NB4 (cell line): ENCODE results near the gene UBE2V1.

Experiments
- DNase-seq: peaks from one replicate; pipeline ENCODE4 v3.0.0; 2010; ENCODE audit warnings: low read depth
- H3K4me3 ChIP-seq: one replicate; pipeline ENCODE4 v1.5.1; 2011; ENCODE audit warnings: mild to moderate bottlenecking, low read depth, low read length, moderate library complexity
- MYC ChIP-seq: IDR thresholded peaks from 2 replicates; pipeline ENCODE4 v1.6.1; 2011; ENCODE audit warnings: low read depth, low read length
- POLR2A ChIP-seq: IDR thresholded peaks from 2 replicates; pipeline ENCODE4 v1.6.1; 2011; ENCODE audit warnings: mild to moderate bottlenecking; ENCODE audit not compliant: insufficient read length; ENCODE audit errors: extremely low read depth
- TF ChIP-seq, protein P1 (sequence below): IDR thresholded peaks from 2 replicates; pipeline ENCODE4 v1.6.1; 2011; ENCODE audit warnings: low read depth, low read length
- TF ChIP-seq, protein P2 (sequence below): IDR thresholded peaks from one replicate; pipeline ENCODE4 v1.5.1; 2012; ENCODE audit warnings: low read depth, low read length

Gene UBE2V1

DNA sequence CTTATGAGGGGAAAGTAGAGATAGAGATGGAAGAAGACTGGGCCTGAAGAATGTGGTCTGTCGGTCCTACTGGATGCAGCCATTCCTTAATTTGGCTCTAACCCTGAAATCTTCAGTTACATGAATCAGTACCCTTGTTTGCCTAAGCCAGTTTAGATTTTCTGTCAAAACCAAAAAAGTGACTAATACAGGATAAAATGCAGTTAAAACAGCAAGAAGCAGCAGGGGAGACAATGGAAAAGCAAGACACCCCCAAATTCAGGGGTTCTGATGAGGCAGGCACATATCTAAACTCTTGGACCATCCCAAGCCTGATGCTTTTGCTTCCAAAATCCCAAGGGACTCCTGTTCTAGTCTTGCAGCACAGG lies 17.4 kb upstream of the UBE2V1 start:
- H3K4me3 ChIP-seq = no peak overlapping the region
- DNase-seq = no peak
- TF ChIP-seq, protein P1, sequence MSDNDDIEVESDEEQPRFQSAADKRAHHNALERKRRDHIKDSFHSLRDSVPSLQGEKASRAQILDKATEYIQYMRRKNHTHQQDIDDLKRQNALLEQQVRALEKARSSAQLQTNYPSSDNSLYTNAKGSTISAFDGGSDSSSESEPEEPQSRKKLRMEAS = no peak
- TF ChIP-seq MYC = no peak
- TF ChIP-seq POLR2A = no peak

DNA sequence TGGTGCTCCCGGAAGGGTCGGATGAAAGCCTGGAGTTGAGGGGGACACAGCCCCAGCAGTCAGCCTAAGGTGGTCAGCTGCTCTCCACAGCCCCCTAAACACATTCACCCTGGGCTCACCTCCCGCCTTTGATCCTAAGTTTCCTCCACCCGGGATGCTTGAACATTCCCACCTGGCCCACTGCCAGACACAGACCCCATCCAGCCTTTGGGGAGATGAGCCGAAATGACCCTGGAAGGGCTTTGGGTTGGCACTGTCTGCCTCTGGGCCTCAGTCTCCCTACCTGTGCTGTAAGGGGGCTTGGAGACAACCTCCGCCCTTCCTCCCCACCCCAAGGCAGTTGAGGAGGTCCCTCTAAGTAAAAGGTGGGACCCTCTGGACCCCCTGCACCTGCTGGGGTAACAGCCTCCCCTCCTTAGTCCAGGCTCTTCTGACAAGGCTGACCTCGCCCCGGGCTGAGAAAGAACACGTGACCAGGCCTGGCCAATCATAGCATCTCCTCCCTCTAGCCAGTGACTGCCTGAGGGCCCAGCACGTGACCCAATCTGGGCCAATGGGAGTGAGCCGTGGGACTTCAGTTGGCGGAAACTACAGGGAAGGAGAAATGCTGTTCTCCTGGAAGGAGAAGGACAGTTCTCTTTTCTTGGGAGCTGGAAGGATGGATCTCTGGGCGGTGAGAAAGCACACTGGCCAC lies 16.9 kb upstream of the UBE2V1 start:
- DNase-seq = no peak
- no peak overlapping the region for H3K4me3 ChIP-seq
- TF ChIP-seq, protein P2, sequence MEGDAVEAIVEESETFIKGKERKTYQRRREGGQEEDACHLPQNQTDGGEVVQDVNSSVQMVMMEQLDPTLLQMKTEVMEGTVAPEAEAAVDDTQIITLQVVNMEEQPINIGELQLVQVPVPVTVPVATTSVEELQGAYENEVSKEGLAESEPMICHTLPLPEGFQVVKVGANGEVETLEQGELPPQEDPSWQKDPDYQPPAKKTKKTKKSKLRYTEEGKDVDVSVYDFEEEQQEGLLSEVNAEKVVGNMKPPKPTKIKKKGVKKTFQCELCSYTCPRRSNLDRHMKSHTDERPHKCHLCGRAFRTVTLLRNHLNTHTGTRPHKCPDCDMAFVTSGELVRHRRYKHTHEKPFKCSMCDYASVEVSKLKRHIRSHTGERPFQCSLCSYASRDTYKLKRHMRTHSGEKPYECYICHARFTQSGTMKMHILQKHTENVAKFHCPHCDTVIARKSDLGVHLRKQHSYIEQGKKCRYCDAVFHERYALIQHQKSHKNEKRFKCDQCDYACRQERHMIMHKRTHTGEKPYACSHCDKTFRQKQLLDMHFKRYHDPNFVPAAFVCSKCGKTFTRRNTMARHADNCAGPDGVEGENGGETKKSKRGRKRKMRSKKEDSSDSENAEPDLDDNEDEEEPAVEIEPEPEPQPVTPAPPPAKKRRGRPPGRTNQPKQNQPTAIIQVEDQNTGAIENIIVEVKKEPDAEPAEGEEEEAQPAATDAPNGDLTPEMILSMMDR = no peak
- TF ChIP-seq POLR2A = no peak
- TF ChIP-seq, protein P1 = no peak

DNA sequence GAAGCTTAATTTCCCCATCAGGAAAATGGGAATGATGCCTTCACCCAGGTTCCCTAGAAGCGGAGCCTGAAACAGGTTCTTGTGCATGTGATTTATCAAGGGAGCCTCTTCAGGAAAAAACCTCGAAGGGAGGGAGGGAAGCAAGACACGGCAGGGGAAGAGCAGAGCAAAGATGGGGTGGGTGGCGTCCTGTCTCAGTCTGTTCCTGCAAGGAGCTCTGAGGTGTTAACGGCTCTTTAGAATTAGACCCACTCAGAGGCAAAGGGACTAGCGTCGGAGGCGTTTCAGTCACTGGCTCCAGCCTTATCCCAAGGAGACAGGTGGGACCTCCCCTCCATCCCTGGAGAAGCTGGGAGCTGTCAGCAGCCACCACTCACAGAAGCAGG lies 15.6 kb upstream of the UBE2V1 start:
- no peak for DNase-seq
- TF ChIP-seq, protein P1 = no peak
- TF ChIP-seq POLR2A (no peak), MYC (no peak)
- TF ChIP-seq, protein P2 = no peak
- no peak overlapping the region for H3K4me3 ChIP-seq

DNA sequence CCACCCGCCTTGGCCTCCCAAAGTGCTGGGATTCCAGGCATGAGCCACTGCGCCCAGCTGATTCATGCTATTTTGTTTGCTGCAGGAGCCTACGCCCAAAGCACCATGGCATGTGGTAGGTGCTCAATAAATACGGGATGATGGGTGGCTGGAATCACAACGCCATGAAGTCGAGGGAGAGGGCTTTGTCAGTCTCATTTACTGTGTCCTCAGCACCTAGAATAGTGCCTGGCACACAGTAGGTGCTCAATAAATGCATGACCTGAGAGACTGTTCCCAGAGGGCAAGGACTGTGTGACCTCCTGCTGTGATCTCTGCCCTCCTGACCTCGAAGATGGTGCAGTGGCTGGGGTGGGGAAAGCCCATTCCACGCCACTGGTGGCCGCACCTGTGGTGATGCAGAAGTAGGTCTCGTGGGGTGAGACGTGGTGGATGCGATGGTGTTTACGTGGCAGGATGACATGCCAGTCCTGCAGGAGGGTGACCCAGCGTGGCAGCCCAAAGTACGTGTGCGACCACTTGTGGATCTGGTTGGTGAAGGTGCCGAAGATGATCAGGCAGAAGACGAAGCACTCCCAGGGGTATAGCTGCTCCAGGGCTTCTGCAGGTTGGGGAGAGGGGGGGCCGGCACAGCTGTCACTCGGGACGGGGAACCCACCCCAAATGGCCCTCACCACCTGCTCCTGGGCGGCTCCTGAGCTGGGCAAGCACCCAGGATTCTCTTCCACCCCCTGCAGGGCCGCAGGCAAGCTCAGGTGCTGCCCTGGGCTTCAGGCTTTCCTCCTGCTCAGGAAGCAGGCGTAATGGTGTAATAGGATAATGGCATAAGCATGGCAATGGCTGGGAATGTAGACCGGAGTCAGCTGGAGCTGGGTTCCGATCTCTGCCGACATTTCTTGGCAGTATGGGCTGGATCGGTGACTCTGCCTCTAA lies 14.9 kb upstream of the UBE2V1 start:
- TF ChIP-seq MYC (no peak), POLR2A (no peak)
- TF ChIP-seq, protein P1 = no peak
- TF ChIP-seq, protein P2 = no peak
- no peak for DNase-seq
- no peak overlapping the region for H3K4me3 ChIP-seq

DNA sequence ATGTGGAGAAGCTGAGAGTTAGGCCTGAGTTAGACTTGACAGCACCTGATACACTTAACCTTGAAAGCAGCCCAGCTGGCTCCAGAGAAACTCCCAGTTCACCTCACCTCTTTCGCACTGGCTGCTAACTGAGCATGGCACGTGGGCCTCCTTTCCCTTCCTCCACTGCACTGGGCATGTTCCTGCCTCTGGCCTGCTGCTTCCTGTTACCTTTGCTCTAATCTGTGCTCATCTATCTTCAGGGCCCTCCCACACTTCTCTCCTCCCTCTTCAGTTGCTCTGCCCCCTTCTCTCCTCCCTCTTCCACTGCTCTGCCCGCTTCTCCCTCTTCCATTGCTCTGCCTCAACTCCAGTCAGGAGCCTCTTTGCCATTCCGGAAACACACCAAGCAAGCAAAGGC lies 13.7 kb upstream of the UBE2V1 start:
- H3K4me3 ChIP-seq = no peak overlapping the region
- TF ChIP-seq, protein P2 = no peak
- TF ChIP-seq, protein P1 = no peak
- TF ChIP-seq MYC (no peak), POLR2A (no peak)
- no peak for DNase-seq

DNA sequence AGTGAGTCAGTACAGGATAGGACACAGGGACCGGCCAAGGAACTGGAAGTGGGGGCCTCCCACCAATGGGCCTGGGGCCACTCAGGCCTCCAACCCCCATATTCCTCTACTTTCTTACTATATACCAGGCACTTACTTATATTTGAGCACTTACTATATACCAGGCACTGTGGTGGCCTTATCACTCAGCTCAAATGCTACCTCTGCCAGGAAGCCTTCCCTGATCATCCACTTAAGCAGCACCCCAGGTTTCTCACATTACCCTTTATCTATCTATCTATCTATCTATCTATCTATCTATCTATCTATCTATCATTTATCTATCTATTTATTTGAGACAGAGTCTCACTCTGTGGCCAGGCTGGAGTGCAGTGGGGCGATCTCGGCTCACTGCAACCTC lies 12.3 kb upstream of the UBE2V1 start:
- no peak for DNase-seq
- TF ChIP-seq, protein P1 = no peak
- TF ChIP-seq, protein P2 = no peak
- no peak for TF ChIP-seq POLR2A
- TF ChIP-seq MYC = no peak

More for the DNA sequence above, 12.3 kb upstream of the UBE2V1 start:
- H3K4me3 ChIP-seq = no peak overlapping the region
